Liver (tissue), 9 donors: ENCODE data around the gene KLHDC10. TPM values are rescaled to one million over a fixed set of nuclear protein-coding genes. Genes with fewer than 3 reads are reported as not detected.

Experiments
- DNase-seq: peaks from one replicate; pipeline ENCODE4 v3.0.0-alpha.2; 2017; ENCODE audit warnings: low spot score
- H3K27ac ChIP-seq, 2 donors: one replicate each; pipeline ENCODE4 v1.7.0; 2013; ENCODE audit warnings: inconsistent platforms in 2 of 2, low read length in 2 of 2, control low read depth in 1 of 2, low read depth in 1 of 2, mild to moderate bottlenecking in 1 of 2
- H3K27me3 ChIP-seq, 4 donors: one replicate each; pipeline versions ENCODE4 v1.6.1 to v1.7.0; 2013; ENCODE audit warnings: low read length in 3 of 4, inconsistent platforms in 1 of 4, mild to moderate bottlenecking in 1 of 4, moderate library complexity in 1 of 4; ENCODE audit not compliant: control insufficient read depth in 4 of 4, insufficient read depth in 4 of 4
- H3K36me3 ChIP-seq, 4 donors: one replicate each; pipeline versions ENCODE4 v1.6.1 to v1.7.0; 2013; ENCODE audit warnings: low read length in 3 of 4, mild to moderate bottlenecking in 3 of 4, low read depth in 1 of 4, moderate library complexity in 1 of 4; ENCODE audit not compliant: control insufficient read depth in 4 of 4, insufficient read depth in 3 of 4
- H3K4me1 ChIP-seq, 4 donors: one replicate each; pipeline versions ENCODE4 v1.6.1 to v1.7.0; 2013; ENCODE audit warnings: low read length in 3 of 4, mild to moderate bottlenecking in 3 of 4, moderate library complexity in 1 of 4; ENCODE audit not compliant: control insufficient read depth in 4 of 4, insufficient read depth in 4 of 4
- H3K4me3 ChIP-seq, 3 donors: one replicate each; pipeline versions ENCODE4 v1.6.1 to v1.7.0; 2013; ENCODE audit warnings: low read length in 3 of 3, control low read depth in 1 of 3, low read depth in 1 of 3, mild to moderate bottlenecking in 1 of 3
- H3K9ac ChIP-seq, 2 donors: one replicate each; pipeline ENCODE4 v1.7.0; 2013; ENCODE audit warnings: low read length in 2 of 2, mild to moderate bottlenecking in 2 of 2, moderate library complexity in 2 of 2, control low read depth in 1 of 2, low read depth in 1 of 2
- H3K9me3 ChIP-seq, 4 donors: one replicate each; pipeline versions ENCODE4 v1.6.1 to v1.7.0; 2013; ENCODE audit warnings: low read length in 3 of 4; ENCODE audit not compliant: control insufficient read depth in 4 of 4
- EGR1 ChIP-seq, 2 donors: IDR thresholded peaks; 2 replicates each; pipeline ENCODE4 v1.6.1; 2016 to 2018; ENCODE audit warnings: antibody characterized with exemption in 2 of 2, low read depth in 2 of 2
- FOXA1 ChIP-seq: IDR thresholded peaks from 2 replicates; pipeline ENCODE4 v1.6.1; 2016; ENCODE audit warnings: antibody characterized with exemption
- FOXA2 ChIP-seq: IDR thresholded peaks from 2 replicates; pipeline ENCODE4 v1.6.1; 2016; ENCODE audit warnings: antibody characterized with exemption
- GABPA ChIP-seq, 2 donors: IDR thresholded peaks in 1 of 2; conservative IDR thresholded peaks in 1 of 2; 2 replicates each; pipeline ENCODE4 v1.6.1; 2016; ENCODE audit warnings: antibody characterized with exemption in 2 of 2, mild to moderate bottlenecking in 1 of 2, moderate library complexity in 1 of 2
- HNF4A ChIP-seq, 2 donors: conservative IDR thresholded peaks; 2 replicates each; pipeline ENCODE4 v1.6.1; 2016; ENCODE audit warnings: antibody characterized with exemption in 2 of 2, mild to moderate bottlenecking in 2 of 2
- HNF4G ChIP-seq: IDR thresholded peaks from 2 replicates; pipeline ENCODE4 v1.6.1; 2016; ENCODE audit warnings: antibody characterized with exemption
- JUND ChIP-seq, 2 donors: IDR thresholded peaks; 2 replicates each; pipeline ENCODE4 v1.6.1; 2016; ENCODE audit warnings: antibody characterized with exemption in 2 of 2
- NR2F2 ChIP-seq: IDR thresholded peaks from 2 replicates; pipeline ENCODE4 v1.6.1; 2016; ENCODE audit warnings: antibody characterized with exemption
- RAD21 ChIP-seq, 2 donors: IDR thresholded peaks; 2 replicates each; pipeline ENCODE4 v1.6.1; 2016; ENCODE audit warnings: antibody characterized with exemption in 2 of 2, mild to moderate bottlenecking in 2 of 2
- RXRA ChIP-seq, 2 donors: IDR thresholded peaks; 2 replicates each; pipeline ENCODE4 v1.6.1; 2017 to 2018; ENCODE audit warnings: antibody characterized with exemption in 2 of 2, mild to moderate bottlenecking in 1 of 2
- SP1 ChIP-seq: IDR thresholded peaks from 2 replicates; pipeline ENCODE4 v1.6.1; 2018; ENCODE audit warnings: antibody characterized with exemption, mild to moderate bottlenecking
- TAF1 ChIP-seq: conservative IDR thresholded peaks from 2 replicates; pipeline ENCODE4 v1.6.1; 2016; ENCODE audit warnings: antibody characterized with exemption, mild to moderate bottlenecking
- YY1 ChIP-seq: IDR thresholded peaks from 2 replicates; pipeline ENCODE4 v1.6.1; 2016; ENCODE audit warnings: antibody characterized with exemption, mild to moderate bottlenecking
- WGBS: extraction: QIAGEN DNeasy Blood & Tissue Kit; methylation state at CpG from one replicate; pipeline ENCODE4 v1.1.7; 2013; 5-methylcytosine and 5-hydroxymethylcytosine counted together
- polyA plus RNA-seq, 2 donors: library from polyadenylated mRNA; stranded (reverse) in 1 of 2; unstranded in 1 of 2; fragments of 200-250 nt in 1 of 2; fragments of >200 nt in 1 of 2; fragmentation: Nextera tagmentation in 1 of 2; extraction: Ambion mirVana in 1 of 2; gene quantifications; one replicate each; pipeline versions ENCODE4 v1.2.1 to v1.2.3, GENCODE V29; 2013 to 2015
- total RNA-seq, 2 donors: library from RNA; depleted of rRNA; stranded (reverse); fragments of >200 nt; gene quantifications; one replicate each; pipeline ENCODE4 v1.2.3, GENCODE V29; 2014
- TF ChIP-seq, protein P1 (sequence below): IDR thresholded peaks from 2 replicates; pipeline ENCODE4 v1.6.1; 2016; ENCODE audit warnings: antibody characterized with exemption
- TF ChIP-seq, protein P2 (sequence below): IDR thresholded peaks from 2 replicates; pipeline ENCODE4 v1.6.1; 2016; ENCODE audit warnings: antibody characterized with exemption, mild to moderate bottlenecking
- TF ChIP-seq, protein P3 (sequence below): IDR thresholded peaks from 2 replicates; pipeline ENCODE4 v1.6.1; 2016; ENCODE audit warnings: antibody characterized with exemption
- TF ChIP-seq, protein P4 (sequence below): fragments of 150-350 bp; IDR thresholded peaks from 2 replicates; pipeline ENCODE4 v1.5.1; 2017; ENCODE audit warnings: improper control_type of control experiment, low read depth, low read length; ENCODE audit not compliant: missing input control
- TF ChIP-seq, protein P5 (sequence below): IDR thresholded peaks from 2 replicates; pipeline ENCODE4 v1.6.1; 2016; ENCODE audit warnings: antibody characterized with exemption
- donor health status: healthy.
- donor health status: healthy.
- donor health status: healthy.
- donor health status: healthy.
- donor health status: healthy.

KLHDC10 gene
- total and polyA plus RNA-seq, 4 donors, result 10.8 to 31.2 (median 17.4) TPM

DNA sequence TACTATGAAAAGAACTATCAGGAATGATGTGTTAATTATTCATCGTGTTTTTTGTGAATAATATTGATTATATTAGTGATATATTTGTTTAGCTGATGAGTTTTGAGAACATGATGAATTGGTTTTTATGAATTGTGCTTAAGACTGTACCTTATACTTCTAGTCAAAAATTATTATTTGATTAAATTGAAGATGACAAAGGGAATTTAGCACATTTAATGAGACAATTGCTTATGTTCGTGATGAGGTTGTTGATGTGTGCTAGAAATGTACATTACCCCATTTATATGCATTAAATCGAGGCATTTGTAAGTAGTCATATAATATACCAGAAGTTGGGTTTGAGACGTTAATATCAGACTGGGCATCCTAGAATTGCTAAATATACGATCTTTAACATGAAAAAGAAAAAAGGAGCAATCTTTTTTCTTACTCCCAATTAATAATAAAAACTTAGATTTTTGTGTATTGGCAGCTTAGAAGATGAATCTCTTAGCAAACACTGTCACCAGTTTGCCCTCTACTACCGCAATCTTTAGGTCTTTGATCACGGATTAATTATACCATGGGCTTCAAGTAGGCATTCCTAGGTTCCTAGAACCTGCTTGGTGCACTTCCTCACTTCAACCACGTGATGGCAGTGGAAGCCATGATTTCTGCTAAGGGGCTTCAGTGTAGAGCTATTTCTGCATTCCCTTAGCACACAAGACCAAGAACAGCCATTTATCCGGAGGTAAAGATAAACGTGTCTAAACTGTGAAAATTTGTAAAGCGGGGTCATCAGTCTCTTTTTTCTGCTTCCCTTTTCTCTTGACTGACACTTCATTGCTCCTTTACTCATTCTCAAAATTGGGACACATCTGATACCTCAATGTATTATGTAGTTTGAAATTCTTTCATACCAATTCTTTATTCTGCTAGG lies 1.6 kb downstream of the KLHDC10 start:
- Histone ChIP-seq H3K4me1 (peaks cover 2 to 69% (median 48%) of the 10 kb centered on the region in 4 donors), H3K4me3 (peak overlapping the region; percentile 30 to 100 (median 90)), H3K27ac (no peak overlapping the region), H3K9ac (peak overlapping the region; percentile 58 to 95), H3K36me3 (no peaks in the 10 kb centered on the region), H3K27me3 (no peaks in the 10 kb centered on the region), H3K9me3 (no peaks in the 10 kb centered on the region)
- 4% methylated on average over 11 of the region's 11 CpGs for WGBS
- peak; percentile 63 for DNase-seq
- TF ChIP-seq FOXA2 (no peak), EGR1 (IDR thresholded peaks at IDR 0.05; ENCODE audit: low read depth in 2 of 2) (no peak), NR2F2 (no peak), JUND (IDR thresholded peaks at IDR 0.05) (no peak), RXRA (IDR thresholded peaks at IDR 0.05) (no peak), GABPA (IDR thresholded peaks at IDR 0.05 in 1 of 2, conservative IDR thresholded peaks at IDR 0.05 in 1 of 2) (no peak), FOXA1 (no peak), SP1 (no peak), HNF4A (conservative IDR thresholded peaks at IDR 0.05) (peak in 1 of 2 donors; percentile 27), YY1 (peak; percentile 44), RAD21 (IDR thresholded peaks at IDR 0.05) (peak; percentile 97 to 98), HNF4G (no peak), TAF1 (no peak)
- TF ChIP-seq, protein P1, sequence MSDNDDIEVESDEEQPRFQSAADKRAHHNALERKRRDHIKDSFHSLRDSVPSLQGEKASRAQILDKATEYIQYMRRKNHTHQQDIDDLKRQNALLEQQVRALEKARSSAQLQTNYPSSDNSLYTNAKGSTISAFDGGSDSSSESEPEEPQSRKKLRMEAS, result no peak
- TF ChIP-seq, protein P2, sequence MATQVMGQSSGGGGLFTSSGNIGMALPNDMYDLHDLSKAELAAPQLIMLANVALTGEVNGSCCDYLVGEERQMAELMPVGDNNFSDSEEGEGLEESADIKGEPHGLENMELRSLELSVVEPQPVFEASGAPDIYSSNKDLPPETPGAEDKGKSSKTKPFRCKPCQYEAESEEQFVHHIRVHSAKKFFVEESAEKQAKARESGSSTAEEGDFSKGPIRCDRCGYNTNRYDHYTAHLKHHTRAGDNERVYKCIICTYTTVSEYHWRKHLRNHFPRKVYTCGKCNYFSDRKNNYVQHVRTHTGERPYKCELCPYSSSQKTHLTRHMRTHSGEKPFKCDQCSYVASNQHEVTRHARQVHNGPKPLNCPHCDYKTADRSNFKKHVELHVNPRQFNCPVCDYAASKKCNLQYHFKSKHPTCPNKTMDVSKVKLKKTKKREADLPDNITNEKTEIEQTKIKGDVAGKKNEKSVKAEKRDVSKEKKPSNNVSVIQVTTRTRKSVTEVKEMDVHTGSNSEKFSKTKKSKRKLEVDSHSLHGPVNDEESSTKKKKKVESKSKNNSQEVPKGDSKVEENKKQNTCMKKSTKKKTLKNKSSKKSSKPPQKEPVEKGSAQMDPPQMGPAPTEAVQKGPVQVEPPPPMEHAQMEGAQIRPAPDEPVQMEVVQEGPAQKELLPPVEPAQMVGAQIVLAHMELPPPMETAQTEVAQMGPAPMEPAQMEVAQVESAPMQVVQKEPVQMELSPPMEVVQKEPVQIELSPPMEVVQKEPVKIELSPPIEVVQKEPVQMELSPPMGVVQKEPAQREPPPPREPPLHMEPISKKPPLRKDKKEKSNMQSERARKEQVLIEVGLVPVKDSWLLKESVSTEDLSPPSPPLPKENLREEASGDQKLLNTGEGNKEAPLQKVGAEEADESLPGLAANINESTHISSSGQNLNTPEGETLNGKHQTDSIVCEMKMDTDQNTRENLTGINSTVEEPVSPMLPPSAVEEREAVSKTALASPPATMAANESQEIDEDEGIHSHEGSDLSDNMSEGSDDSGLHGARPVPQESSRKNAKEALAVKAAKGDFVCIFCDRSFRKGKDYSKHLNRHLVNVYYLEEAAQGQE, result no peak
- TF ChIP-seq, protein P3, sequence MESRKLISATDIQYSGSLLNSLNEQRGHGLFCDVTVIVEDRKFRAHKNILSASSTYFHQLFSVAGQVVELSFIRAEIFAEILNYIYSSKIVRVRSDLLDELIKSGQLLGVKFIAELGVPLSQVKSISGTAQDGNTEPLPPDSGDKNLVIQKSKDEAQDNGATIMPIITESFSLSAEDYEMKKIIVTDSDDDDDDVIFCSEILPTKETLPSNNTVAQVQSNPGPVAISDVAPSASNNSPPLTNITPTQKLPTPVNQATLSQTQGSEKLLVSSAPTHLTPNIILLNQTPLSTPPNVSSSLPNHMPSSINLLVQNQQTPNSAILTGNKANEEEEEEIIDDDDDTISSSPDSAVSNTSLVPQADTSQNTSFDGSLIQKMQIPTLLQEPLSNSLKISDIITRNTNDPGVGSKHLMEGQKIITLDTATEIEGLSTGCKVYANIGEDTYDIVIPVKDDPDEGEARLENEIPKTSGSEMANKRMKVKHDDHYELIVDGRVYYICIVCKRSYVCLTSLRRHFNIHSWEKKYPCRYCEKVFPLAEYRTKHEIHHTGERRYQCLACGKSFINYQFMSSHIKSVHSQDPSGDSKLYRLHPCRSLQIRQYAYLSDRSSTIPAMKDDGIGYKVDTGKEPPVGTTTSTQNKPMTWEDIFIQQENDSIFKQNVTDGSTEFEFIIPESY, result no peak
- TF ChIP-seq, protein P4, sequence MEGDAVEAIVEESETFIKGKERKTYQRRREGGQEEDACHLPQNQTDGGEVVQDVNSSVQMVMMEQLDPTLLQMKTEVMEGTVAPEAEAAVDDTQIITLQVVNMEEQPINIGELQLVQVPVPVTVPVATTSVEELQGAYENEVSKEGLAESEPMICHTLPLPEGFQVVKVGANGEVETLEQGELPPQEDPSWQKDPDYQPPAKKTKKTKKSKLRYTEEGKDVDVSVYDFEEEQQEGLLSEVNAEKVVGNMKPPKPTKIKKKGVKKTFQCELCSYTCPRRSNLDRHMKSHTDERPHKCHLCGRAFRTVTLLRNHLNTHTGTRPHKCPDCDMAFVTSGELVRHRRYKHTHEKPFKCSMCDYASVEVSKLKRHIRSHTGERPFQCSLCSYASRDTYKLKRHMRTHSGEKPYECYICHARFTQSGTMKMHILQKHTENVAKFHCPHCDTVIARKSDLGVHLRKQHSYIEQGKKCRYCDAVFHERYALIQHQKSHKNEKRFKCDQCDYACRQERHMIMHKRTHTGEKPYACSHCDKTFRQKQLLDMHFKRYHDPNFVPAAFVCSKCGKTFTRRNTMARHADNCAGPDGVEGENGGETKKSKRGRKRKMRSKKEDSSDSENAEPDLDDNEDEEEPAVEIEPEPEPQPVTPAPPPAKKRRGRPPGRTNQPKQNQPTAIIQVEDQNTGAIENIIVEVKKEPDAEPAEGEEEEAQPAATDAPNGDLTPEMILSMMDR, result peak; percentile 97
- TF ChIP-seq, protein P5, sequence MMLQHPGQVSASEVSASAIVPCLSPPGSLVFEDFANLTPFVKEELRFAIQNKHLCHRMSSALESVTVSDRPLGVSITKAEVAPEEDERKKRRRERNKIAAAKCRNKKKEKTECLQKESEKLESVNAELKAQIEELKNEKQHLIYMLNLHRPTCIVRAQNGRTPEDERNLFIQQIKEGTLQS, result no peak
